Keratinocyte (primary cell): ENCODE measurements around the gene TMEM97. TPM values are rescaled to one million over a fixed set of nuclear protein-coding genes. Genes with fewer than 3 reads are reported as not detected.

Experiments used
- DNase-seq: peaks from one replicate; pipeline ENCODE4 v3.0.0-alpha.2; 2011; ENCODE audit warnings: low read depth, missing footprints, low spot score
- FAIRE-seq: peaks from 2 replicates; lab custom pipeline; 2011; peaks lifted over from hg19 to GRCh38; lab: Jason Lieb, UNC
- H2AFZ ChIP-seq: 2 replicates; pipeline ENCODE4 v1.6.0; 2012; ENCODE audit warnings: low read length, control low read depth, inconsistent platforms; ENCODE audit not compliant: control insufficient read depth
- H3K27ac ChIP-seq: 2 replicates; pipeline ENCODE4 v1.5.1; 2011; ENCODE audit warnings: low read length; ENCODE audit not compliant: control insufficient read depth, insufficient read depth
- H3K27me3 ChIP-seq: 3 replicates; pipeline ENCODE4 v1.6.0; 2011; ENCODE audit warnings: low read length; ENCODE audit not compliant: control insufficient read depth, insufficient read depth; ENCODE audit errors: extremely low read depth
- H3K36me3 ChIP-seq, 2 experiments: 2 replicates in 1 of 2; 3 replicates in 1 of 2; pipeline ENCODE4 v1.5.1; 2011; ENCODE audit warnings: low read length in 2 of 2, mild to moderate bottlenecking in 1 of 2; ENCODE audit not compliant: control insufficient read depth in 2 of 2, insufficient read depth in 2 of 2; ENCODE audit errors: extremely low read depth in 1 of 2
- H3K4me1 ChIP-seq: 3 replicates; pipeline ENCODE4 v1.5.1; 2011; ENCODE audit warnings: low read length; ENCODE audit not compliant: control insufficient read depth, insufficient read depth; ENCODE audit errors: extremely low read depth
- H3K4me2 ChIP-seq: 3 replicates; pipeline ENCODE4 v1.6.0; 2011; ENCODE audit warnings: low read depth, low read length; ENCODE audit not compliant: control insufficient read depth, insufficient read depth; ENCODE audit errors: extremely low read depth
- H3K4me3 ChIP-seq, 3 experiments: fragments of 200-600 bp in 1 of 3; sonication (generic) in 1 of 3; 2 replicates in 2 of 3; 3 replicates in 1 of 3; pipeline ENCODE4 v1.5.1; 2011 to 2016; ENCODE audit warnings: low read length in 3 of 3, mild to moderate bottlenecking in 3 of 3, control low read depth in 2 of 3, inconsistent platforms in 1 of 3, low read depth in 1 of 3, mixed read lengths in 1 of 3, mixed run types in 1 of 3, moderate library complexity in 1 of 3; ENCODE audit not compliant: control insufficient read depth in 2 of 3, insufficient read depth in 2 of 3; ENCODE audit errors: extremely low read depth in 1 of 3
- H3K79me2 ChIP-seq: 2 replicates; pipeline ENCODE4 v1.6.0; 2012; ENCODE audit warnings: low read length; ENCODE audit not compliant: control insufficient read depth, insufficient read depth
- H3K9ac ChIP-seq: 3 replicates; pipeline ENCODE4 v1.6.0; 2011; ENCODE audit warnings: low read length; ENCODE audit not compliant: control insufficient read depth, insufficient read depth; ENCODE audit errors: extremely low read depth
- H3K9me1 ChIP-seq: 3 replicates; pipeline ENCODE4 v1.6.0; 2011; ENCODE audit warnings: low read length; ENCODE audit not compliant: control insufficient read depth, insufficient read depth; ENCODE audit errors: extremely low read depth
- H3K9me3 ChIP-seq: 2 replicates; pipeline ENCODE4 v1.5.1; 2012; ENCODE audit warnings: low read depth, low read length; ENCODE audit not compliant: control insufficient read depth
- H4K20me1 ChIP-seq: 3 replicates; pipeline ENCODE4 v1.6.0; 2011; ENCODE audit warnings: low read length; ENCODE audit not compliant: control insufficient read depth, insufficient read depth; ENCODE audit errors: extremely low read depth
- EZH2 ChIP-seq: IDR thresholded peaks from one replicate; pipeline ENCODE4 v1.6.1; 2012; ENCODE audit warnings: inconsistent platforms, mild to moderate bottlenecking, low read length, moderate library complexity
- dilution Hi-C: fragments of 300-500 bp; cut with MboI; formaldehyde crosslinking; loops from one replicate; pipeline ENCODE4 v1.7.0; 2020; ENCODE audit warnings: low sequenced_read_pairs; ENCODE audit not compliant: extremely low pct_ligation_motif_present
- polyA plus RNA-seq, 5 experiments: library from polyadenylated mRNA; depleted of rRNA in 3 of 5; stranded (reverse) in 3 of 5; stranded (forward) in 1 of 5; unstranded in 1 of 5; fragments of >200 nt; gene quantifications; 1 replicate in 1 of 5; 2 replicates in 3 of 5; 3 replicates in 1 of 5; pipeline versions ENCODE4 v1.2.1 to v1.2.3, GENCODE V29; 2011 to 2012; ENCODE audit warnings: missing spikeins in 2 of 5, low read depth in 1 of 5, low replicate concordance in 1 of 5
- TF ChIP-seq, protein P1 (sequence below), 3 experiments: IDR thresholded peaks in 1 of 3; conservative IDR thresholded peaks in 1 of 3; optimal IDR thresholded peaks in 1 of 3; 2 replicates in 2 of 3; 3 replicates in 1 of 3; pipeline versions ENCODE3 to v1.5.1; 2011; ENCODE audit warnings: low read length in 3 of 3, mild to moderate bottlenecking in 3 of 3, moderate library complexity in 2 of 3, control low read depth in 1 of 3, inconsistent platforms in 1 of 3; ENCODE audit not compliant: insufficient read depth in 2 of 3; ENCODE audit errors: extremely low read depth in 1 of 3

The TMEM97 gene
- polyA plus RNA-seq, 1 donor (not counting 4 experiments of a cell fraction or from before 2014, with no cell fraction given), result 29.9 TPM

DNA sequence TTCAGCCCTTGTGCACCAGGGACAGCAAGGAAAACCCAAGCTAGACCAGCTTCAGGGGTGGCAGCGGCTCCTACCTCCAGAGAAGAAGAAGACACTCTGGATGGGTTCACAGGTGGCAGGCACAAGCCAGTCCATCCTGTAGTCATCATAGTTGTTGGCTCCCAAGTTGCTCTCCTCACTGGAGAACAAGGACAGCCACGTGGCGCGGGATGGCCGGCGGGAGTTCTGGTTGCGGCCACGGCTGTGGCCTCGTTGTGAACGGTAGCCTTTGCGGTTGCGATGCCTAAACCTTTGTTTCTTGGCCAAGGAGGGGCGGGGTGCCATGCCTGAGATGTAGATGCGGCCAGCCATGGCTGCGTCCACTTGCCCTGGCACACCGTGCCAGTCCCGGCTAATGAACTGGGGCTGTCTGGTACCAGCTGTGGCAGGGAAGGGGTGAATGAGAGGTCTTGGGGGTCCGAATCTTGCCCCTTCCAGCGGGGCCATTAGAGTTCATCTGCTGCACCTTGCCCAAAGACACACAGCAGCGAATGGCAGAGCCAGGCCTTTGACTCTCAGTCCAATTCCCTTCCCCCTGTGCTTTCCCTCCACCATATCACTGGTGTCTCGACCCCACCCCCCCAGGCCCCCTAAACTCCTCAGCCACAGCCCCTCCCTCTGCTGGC, 48.8 kb downstream of the TMEM97 start:
- H3K4me1 ChIP-seq, result peaks cover 8% of the 10 kb centered on the region
- H3K36me3 ChIP-seq, result peaks cover 7 to 13% of the 10 kb centered on the region in 2 experiments
- TF ChIP-seq, protein P1, sequence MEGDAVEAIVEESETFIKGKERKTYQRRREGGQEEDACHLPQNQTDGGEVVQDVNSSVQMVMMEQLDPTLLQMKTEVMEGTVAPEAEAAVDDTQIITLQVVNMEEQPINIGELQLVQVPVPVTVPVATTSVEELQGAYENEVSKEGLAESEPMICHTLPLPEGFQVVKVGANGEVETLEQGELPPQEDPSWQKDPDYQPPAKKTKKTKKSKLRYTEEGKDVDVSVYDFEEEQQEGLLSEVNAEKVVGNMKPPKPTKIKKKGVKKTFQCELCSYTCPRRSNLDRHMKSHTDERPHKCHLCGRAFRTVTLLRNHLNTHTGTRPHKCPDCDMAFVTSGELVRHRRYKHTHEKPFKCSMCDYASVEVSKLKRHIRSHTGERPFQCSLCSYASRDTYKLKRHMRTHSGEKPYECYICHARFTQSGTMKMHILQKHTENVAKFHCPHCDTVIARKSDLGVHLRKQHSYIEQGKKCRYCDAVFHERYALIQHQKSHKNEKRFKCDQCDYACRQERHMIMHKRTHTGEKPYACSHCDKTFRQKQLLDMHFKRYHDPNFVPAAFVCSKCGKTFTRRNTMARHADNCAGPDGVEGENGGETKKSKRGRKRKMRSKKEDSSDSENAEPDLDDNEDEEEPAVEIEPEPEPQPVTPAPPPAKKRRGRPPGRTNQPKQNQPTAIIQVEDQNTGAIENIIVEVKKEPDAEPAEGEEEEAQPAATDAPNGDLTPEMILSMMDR (optimal IDR thresholded peaks at IDR 0.05 in 1 of 3, IDR thresholded peaks at IDR 0.05 in 1 of 3, conservative IDR thresholded peaks at IDR 0.05 in 1 of 3; ENCODE audit: extremely low read depth in 1 of 3, insufficient read depth in 2 of 3, low read length in 3 of 3), result no peak
- TF ChIP-seq EZH2, result no peak
- H3K4me3 ChIP-seq, result no peak overlapping the region
- H3K9me1 ChIP-seq, result no peaks in the 10 kb centered on the region
- no peaks in the 10 kb centered on the region for H3K79me2 ChIP-seq
- dilution Hi-C loops, result no loop called here
- H3K27me3 ChIP-seq, result peaks cover 11% of the 10 kb centered on the region
- no peaks in the 10 kb centered on the region for H4K20me1 ChIP-seq
- no peak overlapping the region for H3K4me2 ChIP-seq
- no peaks in the 10 kb centered on the region for H3K9me3 ChIP-seq
- H3K27ac ChIP-seq, result no peak overlapping the region
- DNase-seq, result no peak
- H3K9ac ChIP-seq, result no peak overlapping the region
- H2AFZ ChIP-seq, result no peak overlapping the region
- no peak for FAIRE-seq

DNA sequence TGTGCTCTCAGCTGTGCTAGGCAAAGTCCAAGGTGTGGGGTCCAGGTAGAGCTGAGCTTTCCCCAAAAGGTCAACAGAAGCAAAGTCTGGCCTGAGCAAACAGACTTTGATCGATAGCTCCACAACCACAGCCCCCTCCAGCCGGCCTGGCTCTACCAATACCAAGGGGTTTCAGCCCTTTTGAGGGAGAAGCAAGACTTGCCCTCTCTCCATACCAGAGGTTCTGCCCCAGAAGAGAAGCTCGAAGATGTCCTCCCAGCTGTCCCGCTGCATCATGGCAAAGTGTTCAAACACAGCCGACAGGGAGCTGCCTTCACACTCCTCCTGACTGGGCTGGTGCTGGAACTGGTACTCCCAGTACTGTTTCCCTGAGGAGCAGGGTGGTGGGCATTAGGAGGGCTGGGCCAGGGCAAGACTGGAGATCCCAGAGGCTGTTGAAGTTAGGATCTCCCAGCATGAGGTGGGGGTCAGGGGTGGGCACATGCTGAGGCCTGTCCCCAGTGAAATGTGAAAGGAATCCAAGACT, 49.4 kb downstream of the TMEM97 start:
- FAIRE-seq, result no peak
- H3K9ac ChIP-seq, result no peak overlapping the region

More for the DNA sequence above, 49.4 kb downstream of the TMEM97 start:
- H3K4me1 ChIP-seq, result peaks cover 8% of the 10 kb centered on the region
- H3K9me3 ChIP-seq, result no peaks in the 10 kb centered on the region
- DNase-seq, result no peak
- H2AFZ ChIP-seq, result no peak overlapping the region
- no peak for TF ChIP-seq EZH2
- TF ChIP-seq, protein P1 (optimal IDR thresholded peaks at IDR 0.05 in 1 of 3, IDR thresholded peaks at IDR 0.05 in 1 of 3, conservative IDR thresholded peaks at IDR 0.05 in 1 of 3; ENCODE audit: extremely low read depth in 1 of 3, insufficient read depth in 2 of 3, low read length in 3 of 3), result no peak
- no peak overlapping the region for H3K4me2 ChIP-seq
- no peaks in the 10 kb centered on the region for H3K79me2 ChIP-seq
- no peak overlapping the region for H3K4me3 ChIP-seq
- H3K9me1 ChIP-seq, result no peaks in the 10 kb centered on the region
- no peak overlapping the region for H3K27ac ChIP-seq
- H3K36me3 ChIP-seq, result peaks cover 5 to 10% of the 10 kb centered on the region in 2 experiments
- dilution Hi-C loops, result no loop called here
- H4K20me1 ChIP-seq, result no peaks in the 10 kb centered on the region
- H3K27me3 ChIP-seq, result peaks cover 17% of the 10 kb centered on the region
